ENCODE data around the gene PDE4B.

PDE4B gene

GRCh38 chr1:65792669-65793358, at the start of gene PDE4B:
Gene PDE4B, plus strand, starts transcription at chr1:65792895.
- no peaks in the 10 kb centered on the region for H3K79me2 ChIP-seq (ENCODE audit: insufficient read depth, low read length)
- H3F3A ChIP-seq (ENCODE audit: low read depth): no peaks in the 10 kb centered on the region
- no peak for TF ChIP-seq CTCF (conservative IDR thresholded peaks at IDR 0.05; ENCODE audit: low read length)
- no peak for TF ChIP-seq EZH2phosphoT487 (IDR thresholded peaks at IDR 0.05; ENCODE audit: borderline replicate concordance)
- H3K4me2 ChIP-seq (ENCODE audit: low read depth, low read length, poor library complexity, severe bottlenecking): peak within 1 kb of the TSS; percentile 65
- H2AFZ ChIP-seq (ENCODE audit: low read length): peak within 1 kb of the TSS; percentile 60; the same call in 1 of the 2 replicates
- H3K9me3 ChIP-seq (ENCODE audit: insufficient read depth, low read depth, low read length): peaks cover 4% of the 10 kb centered on the region; the same call in 1 of the 2 replicates
- H4K20me1 ChIP-seq (ENCODE audit: insufficient read depth, low read length, poor library complexity, severe bottlenecking): no peaks in the 10 kb centered on the region
- no peaks in the 10 kb centered on the region for H3K36me3 ChIP-seq (ENCODE audit: insufficient read depth, low read length)
- H3K4me1 ChIP-seq (ENCODE audit: insufficient read depth, low read length, poor library complexity, severe bottlenecking): peaks cover 3% of the 10 kb centered on the region
- no peaks in the 10 kb centered on the region for H3K9me2 ChIP-seq (replicated peaks; ENCODE audit: low read depth, low read length)
- peak within 1 kb of the TSS; percentile 35 for H3K9ac ChIP-seq (ENCODE audit: low read depth, low read length, poor library complexity, severe bottlenecking)
- H3K27me3 ChIP-seq (ENCODE audit: insufficient read depth, low read length, poor library complexity, severe bottlenecking): no peaks in the 10 kb centered on the region
- H3K4me3 ChIP-seq (ENCODE audit: low read length, poor library complexity, severe bottlenecking): peak within 1 kb of the TSS; percentile 66

GRCh38 chr1:65744731-65745130, 48.0 kb upstream of the PDE4B start:
- TF ChIP-seq CTCF (conservative IDR thresholded peaks at IDR 0.05; ENCODE audit: low read length) (no peak), EZH2phosphoT487 (IDR thresholded peaks at IDR 0.05; ENCODE audit: borderline replicate concordance) (no peak)
- no peaks in the 10 kb centered on the region for H3K36me3 ChIP-seq (ENCODE audit: insufficient read depth, low read length)
- H3K9ac ChIP-seq (ENCODE audit: low read depth, low read length, poor library complexity, severe bottlenecking): no peak overlapping the region
- no peak overlapping the region for H3K4me3 ChIP-seq (ENCODE audit: low read length, poor library complexity, severe bottlenecking)
- H3K9me2 ChIP-seq (replicated peaks; ENCODE audit: low read depth, low read length): no peaks in the 10 kb centered on the region
- H3F3A ChIP-seq (ENCODE audit: low read depth): no peaks in the 10 kb centered on the region
- H3K27me3 ChIP-seq (ENCODE audit: insufficient read depth, low read length, poor library complexity, severe bottlenecking): no peaks in the 10 kb centered on the region
- H3K79me2 ChIP-seq (ENCODE audit: insufficient read depth, low read length): no peaks in the 10 kb centered on the region
- no peak overlapping the region for H3K4me2 ChIP-seq (ENCODE audit: low read depth, low read length, poor library complexity, severe bottlenecking)
- H3K9me3 ChIP-seq (ENCODE audit: insufficient read depth, low read depth, low read length): peaks cover 17% of the 10 kb centered on the region; the same call in 1 of the 2 replicates
- no peaks in the 10 kb centered on the region for H4K20me1 ChIP-seq (ENCODE audit: insufficient read depth, low read length, poor library complexity, severe bottlenecking)
- no peak overlapping the region for H2AFZ ChIP-seq (ENCODE audit: low read length)
- no peaks in the 10 kb centered on the region for H3K4me1 ChIP-seq (ENCODE audit: insufficient read depth, low read length, poor library complexity, severe bottlenecking)

DNA sequence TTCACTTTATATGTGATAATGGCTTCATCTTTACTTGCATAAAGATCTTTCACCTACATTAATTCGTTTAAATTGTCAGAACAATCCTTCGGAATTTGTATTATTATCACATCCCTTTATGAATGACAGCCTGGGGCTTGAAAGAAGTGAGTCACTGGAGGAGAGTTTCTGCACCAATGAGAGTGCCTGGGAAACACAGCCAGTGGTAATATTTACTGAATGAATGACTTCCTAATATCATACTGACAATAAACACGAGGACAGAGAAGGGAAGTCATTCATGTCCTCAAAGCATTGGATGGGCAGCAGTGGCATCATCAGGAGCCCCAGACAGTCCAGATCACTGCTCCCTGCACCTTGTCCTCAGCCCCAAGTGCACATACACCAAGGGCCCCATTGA, 40.7 kb upstream of the PDE4B start:
- H3K9me3 ChIP-seq (ENCODE audit: insufficient read depth, low read depth, low read length): no peaks in the 10 kb centered on the region
- H3K9ac ChIP-seq (ENCODE audit: low read depth, low read length, poor library complexity, severe bottlenecking): no peak overlapping the region
- no peak overlapping the region for H3K4me3 ChIP-seq (ENCODE audit: low read length, poor library complexity, severe bottlenecking)
- no peaks in the 10 kb centered on the region for H3F3A ChIP-seq (ENCODE audit: low read depth)
- TF ChIP-seq EZH2phosphoT487 (IDR thresholded peaks at IDR 0.05; ENCODE audit: borderline replicate concordance): no peak
- no peak for TF ChIP-seq CTCF (conservative IDR thresholded peaks at IDR 0.05; ENCODE audit: low read length)
- H3K4me1 ChIP-seq (ENCODE audit: insufficient read depth, low read length, poor library complexity, severe bottlenecking): peaks cover 7% of the 10 kb centered on the region
- no peaks in the 10 kb centered on the region for H4K20me1 ChIP-seq (ENCODE audit: insufficient read depth, low read length, poor library complexity, severe bottlenecking)
- no peak overlapping the region for H3K4me2 ChIP-seq (ENCODE audit: low read depth, low read length, poor library complexity, severe bottlenecking)
- H3K27me3 ChIP-seq (ENCODE audit: insufficient read depth, low read length, poor library complexity, severe bottlenecking): no peaks in the 10 kb centered on the region
- no peak overlapping the region for H2AFZ ChIP-seq (ENCODE audit: low read length)
- no peaks in the 10 kb centered on the region for H3K36me3 ChIP-seq (ENCODE audit: insufficient read depth, low read length)
- no peaks in the 10 kb centered on the region for H3K9me2 ChIP-seq (replicated peaks; ENCODE audit: low read depth, low read length)
- no peaks in the 10 kb centered on the region for H3K79me2 ChIP-seq (ENCODE audit: insufficient read depth, low read length)

Data from Loucy (cell line).